Fibroblast of gingiva (primary cell): ENCODE data around the gene ADAMTSL1.

ENCODE experiments used
- DNase-seq: peaks from one replicate; pipeline ENCODE4 v3.0.0-alpha.2; 2011; ENCODE audit warnings: low read depth

ADAMTSL1 gene

GRCh38 chr9:18461496-18461895, 12.5 kb upstream of the ADAMTSL1 start:
- no peak for DNase-seq

- DNase-seq, result no peak
Observed at GRCh38 chr9:18463991-18464390, 10.0 kb upstream of the ADAMTSL1 start.

- no peak for DNase-seq
Observed at GRCh38 chr9:18466101-18466500, 7.9 kb upstream of the ADAMTSL1 start.

DNA sequence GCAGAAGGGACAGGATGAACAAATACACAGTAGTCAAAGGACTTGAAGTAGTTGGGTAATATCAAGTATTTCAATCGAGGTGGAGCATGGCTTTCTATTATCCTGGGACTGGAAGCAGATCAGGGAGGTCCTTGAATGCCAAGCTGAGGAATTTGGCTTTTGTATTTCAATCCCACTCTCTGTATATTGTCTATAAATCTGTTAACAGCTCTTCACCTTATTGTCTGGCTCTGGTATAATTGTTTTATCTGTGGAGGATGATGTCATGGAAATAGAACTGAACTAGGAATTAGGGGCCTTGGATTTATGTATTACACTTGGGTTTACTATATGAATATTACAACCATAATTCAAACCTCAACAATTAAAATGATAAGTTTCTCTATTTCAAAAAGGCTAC, 6.3 kb upstream of the ADAMTSL1 start:
- no peak for DNase-seq

- DNase-seq, result no peak
Observed at GRCh38 chr9:18472435-18472834, 1.5 kb upstream of the ADAMTSL1 start.

- peak; percentile 56 for DNase-seq
Observed at GRCh38 chr9:18472841-18473251, 1.1 kb upstream of the ADAMTSL1 start.

- peak; percentile 81 for DNase-seq
Observed at GRCh38 chr9:18474783-18475182, 830 bp downstream of the ADAMTSL1 start.

- peak; percentile 30 for DNase-seq
Observed at GRCh38 chr9:18477121-18477660, 3.2 kb downstream of the ADAMTSL1 start.

DNA sequence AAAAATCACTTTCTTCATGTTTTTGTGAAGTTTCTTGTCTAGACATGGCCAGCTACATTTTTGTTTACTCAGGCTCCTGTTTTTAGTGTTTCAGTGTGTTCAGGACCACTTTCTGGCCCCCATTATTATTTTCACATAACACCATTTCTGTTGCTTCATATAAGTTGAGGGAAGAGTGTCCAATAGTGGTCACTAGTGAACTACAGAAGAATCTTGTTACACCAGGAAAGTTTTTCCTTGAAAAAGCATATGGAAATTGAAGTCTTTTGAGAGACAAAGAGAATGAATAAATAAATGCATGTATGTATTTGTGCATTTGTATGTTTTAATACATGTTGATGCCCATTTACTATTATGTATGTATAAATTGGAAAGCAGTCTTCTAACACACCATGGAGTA, 3.8 kb downstream of the ADAMTSL1 start:
- no peak for DNase-seq

DNA sequence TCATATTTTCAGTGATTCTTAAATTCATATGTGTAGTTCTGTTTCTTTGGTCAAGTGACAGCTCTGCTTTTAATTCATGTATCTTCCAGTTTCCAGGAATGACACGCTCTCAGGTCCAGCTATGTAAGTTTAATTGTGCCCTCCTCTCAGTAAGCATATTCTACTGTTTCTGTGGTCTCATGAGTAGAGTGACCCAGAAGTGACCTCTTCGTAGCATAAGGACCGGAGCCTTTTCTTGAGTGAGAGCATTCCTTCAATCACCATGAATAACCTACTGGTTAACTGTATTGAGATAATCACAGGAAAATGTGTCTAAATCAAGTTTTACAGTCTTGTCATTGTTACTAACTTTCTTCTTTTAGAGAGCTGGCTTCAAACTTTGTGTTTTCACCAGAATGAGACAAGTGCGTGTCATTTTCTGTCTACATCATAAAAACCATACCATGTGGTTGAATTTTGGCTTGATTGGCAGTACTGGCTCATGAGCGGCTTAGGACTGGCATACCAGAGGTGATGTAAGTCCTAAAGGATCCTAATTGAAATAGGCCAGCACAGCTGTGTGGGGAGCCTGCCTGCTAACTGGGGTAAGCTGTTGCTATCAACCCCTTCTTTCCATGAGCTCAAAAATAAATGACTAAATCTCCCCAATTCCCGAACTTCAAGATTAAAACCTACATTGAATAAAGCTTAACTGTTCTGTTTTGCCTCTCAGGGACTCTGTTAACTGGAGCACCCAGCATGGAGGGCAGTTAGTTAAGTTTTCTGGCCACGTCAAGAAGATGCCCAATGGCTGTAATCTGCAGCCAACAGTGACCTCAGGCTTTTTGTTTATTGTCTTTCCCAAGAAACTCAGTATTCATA, 4.8 kb downstream of the ADAMTSL1 start:
- DNase-seq, result peak; percentile 87

DNA sequence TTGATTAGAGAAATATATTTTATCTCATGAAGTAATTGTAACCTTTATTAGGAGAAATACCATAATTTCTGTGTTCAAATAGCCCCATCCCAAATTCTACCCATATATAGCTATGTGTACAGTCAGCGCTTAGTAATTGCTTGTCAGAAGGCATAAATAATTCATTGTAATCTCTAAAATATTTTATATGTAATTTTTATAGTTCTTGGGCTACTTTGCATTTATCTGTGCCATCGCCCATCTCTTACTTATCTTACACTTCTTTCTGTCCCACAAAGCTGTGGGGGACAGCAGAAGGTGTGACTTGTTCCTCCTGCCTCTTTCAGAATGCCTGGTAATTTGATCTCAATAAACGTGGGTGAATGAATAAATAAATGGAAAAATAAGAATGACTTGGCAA, 5.5 kb downstream of the ADAMTSL1 start:
- DNase-seq, result no peak

DNA sequence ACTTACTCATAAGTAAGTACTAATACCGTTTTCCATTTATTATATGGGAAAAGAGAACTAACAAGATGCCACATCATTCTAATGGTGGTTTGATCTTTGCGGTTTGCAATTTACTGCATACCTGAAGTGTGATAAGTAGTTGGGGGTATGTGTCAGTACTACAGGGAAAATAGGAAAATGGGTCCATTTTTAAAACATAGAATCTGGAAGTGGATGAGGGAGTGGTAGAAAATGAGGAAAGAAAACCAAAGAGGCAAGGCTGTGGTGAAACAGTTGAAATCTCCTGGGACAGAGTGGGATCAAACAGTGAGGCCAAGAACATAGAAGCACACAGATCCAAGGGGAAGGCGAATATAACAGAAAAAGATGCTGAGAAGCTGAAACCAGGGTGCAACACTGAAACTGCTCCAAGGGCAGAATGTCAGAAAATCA, 6.7 kb downstream of the ADAMTSL1 start:
- peak; percentile 73 for DNase-seq

DNA sequence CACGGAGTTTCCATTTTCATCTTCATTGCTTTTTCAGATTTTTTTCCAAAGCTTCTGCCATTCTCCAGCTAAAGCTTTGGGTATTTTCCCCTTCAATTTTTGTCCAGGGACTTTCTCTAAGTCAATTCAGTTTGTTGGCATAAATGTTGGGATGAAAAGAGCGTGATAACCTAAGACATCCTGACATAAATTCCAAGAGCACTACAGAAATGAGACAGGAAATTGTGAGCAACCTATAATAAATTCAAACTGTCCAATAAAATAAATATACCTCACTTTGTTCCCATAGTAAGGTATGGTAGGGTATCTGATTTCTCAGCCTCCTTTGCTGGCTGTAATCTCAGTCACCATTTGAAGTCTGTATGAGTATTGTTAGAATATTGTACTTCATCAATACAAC, 8.4 kb downstream of the ADAMTSL1 start:
- DNase-seq, result no peak

GRCh38 chr9:18485714-18486113, 11.8 kb downstream of the ADAMTSL1 start:
- peak; percentile 33 for DNase-seq

- DNase-seq, result no peak
Observed at GRCh38 chr9:18487611-18488010, 13.7 kb downstream of the ADAMTSL1 start.

DNA sequence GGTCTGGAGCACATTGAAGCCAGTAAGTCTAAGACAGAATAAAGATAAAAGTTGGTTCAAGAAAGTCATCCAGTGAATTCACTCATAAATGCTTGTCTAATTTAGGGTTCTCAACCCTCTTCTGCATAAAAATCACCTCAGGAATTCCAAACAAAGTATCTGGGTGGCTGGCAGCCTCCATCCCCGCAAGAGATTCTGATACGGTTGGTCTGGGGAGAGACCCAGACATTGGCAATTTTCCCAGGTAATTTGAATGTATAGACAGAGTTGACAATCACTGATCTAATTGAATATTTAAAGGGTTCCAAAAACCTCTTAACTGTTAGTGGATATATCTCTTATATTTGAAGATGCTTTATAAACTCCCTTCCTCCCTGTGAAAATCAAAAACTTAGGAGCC, 14.9 kb downstream of the ADAMTSL1 start:
- no peak for DNase-seq

DNA sequence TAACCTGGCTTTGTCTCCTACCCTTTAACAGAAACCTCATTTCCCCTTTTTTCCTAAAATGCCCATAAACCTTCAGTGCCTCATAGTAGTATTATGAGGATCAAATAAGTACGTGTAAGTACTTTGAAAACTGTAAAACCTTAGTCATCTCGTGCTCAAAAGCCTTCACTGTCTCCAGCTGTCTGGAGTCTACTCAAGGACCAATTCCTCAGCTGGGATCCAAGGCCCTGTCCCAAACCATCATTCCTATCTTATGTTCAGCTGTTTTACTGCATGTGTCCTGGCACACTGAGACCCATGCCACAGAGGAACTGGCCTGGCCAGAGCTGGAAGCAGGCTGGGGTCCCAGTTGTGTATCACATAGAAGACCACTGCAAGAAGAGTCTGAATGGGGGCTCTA, 15.9 kb downstream of the ADAMTSL1 start:
- DNase-seq, result peak; percentile 67

GRCh38 chr9:18490641-18491370, 16.9 kb downstream of the ADAMTSL1 start:
- peak; percentile 98 for DNase-seq

- no peak for DNase-seq
Observed at GRCh38 chr9:18492612-18493011, 18.7 kb downstream of the ADAMTSL1 start.

- no peak for DNase-seq
Observed at GRCh38 chr9:18493451-18493993, 19.6 kb downstream of the ADAMTSL1 start.

- no peak for DNase-seq
Observed at GRCh38 chr9:18495065-18495464, 21.1 kb downstream of the ADAMTSL1 start.

DNA sequence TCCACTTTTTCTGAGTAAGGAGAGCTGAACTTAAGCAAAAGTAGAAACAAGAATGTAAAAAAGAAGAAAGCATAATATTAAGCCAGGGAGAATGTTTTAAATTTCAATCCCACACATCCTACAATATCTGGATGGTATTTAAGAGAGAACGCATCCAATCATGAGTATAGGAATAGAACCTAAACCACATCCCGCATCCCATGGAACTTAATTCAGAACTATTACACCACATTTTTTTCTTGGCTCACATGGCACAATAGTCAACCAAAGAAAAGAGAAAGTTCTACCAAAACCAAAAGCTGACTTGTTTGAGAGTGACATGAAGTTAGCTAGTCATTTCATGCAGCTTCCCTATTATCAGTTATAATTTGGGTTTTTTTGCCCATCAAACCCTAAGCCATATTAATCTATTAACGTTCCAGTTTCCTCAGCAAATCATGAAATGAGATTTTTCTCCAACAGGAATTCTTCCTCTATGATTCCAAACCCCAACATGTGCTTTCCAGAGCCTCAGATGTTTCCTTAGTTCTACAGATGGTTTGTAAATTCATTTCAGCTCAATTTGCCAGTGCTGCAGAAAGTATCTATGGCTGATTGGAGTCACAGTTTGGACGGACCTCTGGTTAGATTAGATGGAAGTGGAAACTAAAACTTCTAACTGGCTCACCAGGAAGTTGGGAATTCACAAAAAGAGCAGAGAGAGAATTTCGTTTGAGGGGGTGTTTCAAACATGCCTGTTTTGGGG, 22.5 kb downstream of the ADAMTSL1 start:
- no peak for DNase-seq
